Keratinocyte (primary cell): ENCODE data around the gene TMCC1. TPM values are rescaled to one million over a fixed set of nuclear protein-coding genes. Genes with fewer than 3 reads are reported as not detected.

ENCODE experiments used
- DNase-seq: peaks from one replicate; pipeline ENCODE4 v3.0.0-alpha.2; 2011; ENCODE audit warnings: low read depth, missing footprints, low spot score
- FAIRE-seq: peaks from 2 replicates; lab custom pipeline; 2011; peaks lifted over from hg19 to GRCh38; lab: Jason Lieb, UNC
- H2AFZ ChIP-seq: 2 replicates; pipeline ENCODE4 v1.6.0; 2012; ENCODE audit warnings: low read length, control low read depth, inconsistent platforms; ENCODE audit not compliant: control insufficient read depth
- H3K27ac ChIP-seq: 2 replicates; pipeline ENCODE4 v1.5.1; 2011; ENCODE audit warnings: low read length; ENCODE audit not compliant: control insufficient read depth, insufficient read depth
- H3K27me3 ChIP-seq: 3 replicates; pipeline ENCODE4 v1.6.0; 2011; ENCODE audit warnings: low read length; ENCODE audit not compliant: control insufficient read depth, insufficient read depth; ENCODE audit errors: extremely low read depth
- H3K36me3 ChIP-seq, 2 experiments: 2 replicates in 1 of 2; 3 replicates in 1 of 2; pipeline ENCODE4 v1.5.1; 2011; ENCODE audit warnings: low read length in 2 of 2, mild to moderate bottlenecking in 1 of 2; ENCODE audit not compliant: control insufficient read depth in 2 of 2, insufficient read depth in 2 of 2; ENCODE audit errors: extremely low read depth in 1 of 2
- H3K4me1 ChIP-seq: 3 replicates; pipeline ENCODE4 v1.5.1; 2011; ENCODE audit warnings: low read length; ENCODE audit not compliant: control insufficient read depth, insufficient read depth; ENCODE audit errors: extremely low read depth
- H3K4me2 ChIP-seq: 3 replicates; pipeline ENCODE4 v1.6.0; 2011; ENCODE audit warnings: low read depth, low read length; ENCODE audit not compliant: control insufficient read depth, insufficient read depth; ENCODE audit errors: extremely low read depth
- H3K4me3 ChIP-seq, 3 experiments: fragments of 200-600 bp in 1 of 3; sonication (generic) in 1 of 3; 2 replicates in 2 of 3; 3 replicates in 1 of 3; pipeline ENCODE4 v1.5.1; 2011 to 2016; ENCODE audit warnings: low read length in 3 of 3, mild to moderate bottlenecking in 3 of 3, control low read depth in 2 of 3, inconsistent platforms in 1 of 3, low read depth in 1 of 3, mixed read lengths in 1 of 3, mixed run types in 1 of 3, moderate library complexity in 1 of 3; ENCODE audit not compliant: control insufficient read depth in 2 of 3, insufficient read depth in 2 of 3; ENCODE audit errors: extremely low read depth in 1 of 3
- H3K79me2 ChIP-seq: 2 replicates; pipeline ENCODE4 v1.6.0; 2012; ENCODE audit warnings: low read length; ENCODE audit not compliant: control insufficient read depth, insufficient read depth
- H3K9ac ChIP-seq: 3 replicates; pipeline ENCODE4 v1.6.0; 2011; ENCODE audit warnings: low read length; ENCODE audit not compliant: control insufficient read depth, insufficient read depth; ENCODE audit errors: extremely low read depth
- H3K9me1 ChIP-seq: 3 replicates; pipeline ENCODE4 v1.6.0; 2011; ENCODE audit warnings: low read length; ENCODE audit not compliant: control insufficient read depth, insufficient read depth; ENCODE audit errors: extremely low read depth
- H3K9me3 ChIP-seq: 2 replicates; pipeline ENCODE4 v1.5.1; 2012; ENCODE audit warnings: low read depth, low read length; ENCODE audit not compliant: control insufficient read depth
- H4K20me1 ChIP-seq: 3 replicates; pipeline ENCODE4 v1.6.0; 2011; ENCODE audit warnings: low read length; ENCODE audit not compliant: control insufficient read depth, insufficient read depth; ENCODE audit errors: extremely low read depth
- CTCF ChIP-seq, 3 experiments: IDR thresholded peaks in 1 of 3; conservative IDR thresholded peaks in 1 of 3; optimal IDR thresholded peaks in 1 of 3; 2 replicates in 2 of 3; 3 replicates in 1 of 3; pipeline versions ENCODE3 to v1.5.1; 2011; ENCODE audit warnings: low read length in 3 of 3, mild to moderate bottlenecking in 3 of 3, moderate library complexity in 2 of 3, control low read depth in 1 of 3, inconsistent platforms in 1 of 3; ENCODE audit not compliant: insufficient read depth in 2 of 3; ENCODE audit errors: extremely low read depth in 1 of 3
- EZH2 ChIP-seq: IDR thresholded peaks from one replicate; pipeline ENCODE4 v1.6.1; 2012; ENCODE audit warnings: inconsistent platforms, mild to moderate bottlenecking, low read length, moderate library complexity
- dilution Hi-C: fragments of 300-500 bp; cut with MboI; formaldehyde crosslinking; loops from one replicate; pipeline ENCODE4 v1.7.0; 2020; ENCODE audit warnings: low sequenced_read_pairs; ENCODE audit not compliant: extremely low pct_ligation_motif_present
- polyA plus RNA-seq, 5 experiments: library from polyadenylated mRNA; depleted of rRNA in 3 of 5; stranded (reverse) in 3 of 5; stranded (forward) in 1 of 5; unstranded in 1 of 5; fragments of >200 nt; gene quantifications; 1 replicate in 1 of 5; 2 replicates in 3 of 5; 3 replicates in 1 of 5; pipeline versions ENCODE4 v1.2.1 to v1.2.3, GENCODE V29; 2011 to 2012; ENCODE audit warnings: missing spikeins in 2 of 5, low read depth in 1 of 5, low replicate concordance in 1 of 5

Gene TMCC1
- polyA plus RNA-seq, 1 donor (not counting 4 experiments of a cell fraction or from before 2014, with no cell fraction given) = 27.7 TPM

GRCh38 chr3:129897026-129897425 is 3.5 kb upstream of the TMCC1 start:
- TF ChIP-seq EZH2 (no peak), CTCF (optimal IDR thresholded peaks at IDR 0.05 in 1 of 3, IDR thresholded peaks at IDR 0.05 in 1 of 3, conservative IDR thresholded peaks at IDR 0.05 in 1 of 3; ENCODE audit: extremely low read depth in 1 of 3, insufficient read depth in 2 of 3, low read length in 3 of 3) (no peak)
- Histone ChIP-seq H3K27me3 (no peaks in the 10 kb centered on the region), H3K4me1 (peaks cover 8% of the 10 kb centered on the region), H3K9me1 (no peaks in the 10 kb centered on the region), H3K4me2 (no peak overlapping the region), H3K9me3 (no peaks in the 10 kb centered on the region), H3K27ac (no peak overlapping the region), H3K36me3 (no peaks in the 10 kb centered on the region), H3K4me3 (no peak overlapping the region), H3K9ac (no peak overlapping the region), H3K79me2 (peaks cover 11% of the 10 kb centered on the region), H4K20me1 (no peaks in the 10 kb centered on the region), H2AFZ (peak overlapping the region; percentile 50)
- dilution Hi-C loops = no loop called here
- no peak for DNase-seq
- FAIRE-seq = no peak

- Histone ChIP-seq H3K36me3 (no peaks in the 10 kb centered on the region), H3K79me2 (peaks cover 33% of the 10 kb centered on the region), H3K9ac (peak overlapping the region; percentile 97), H3K4me2 (peak overlapping the region; percentile 94), H3K4me1 (peaks cover 21% of the 10 kb centered on the region), H3K9me3 (no peaks in the 10 kb centered on the region), H4K20me1 (no peaks in the 10 kb centered on the region), H3K4me3 (peak overlapping the region; percentile 85 to 92 (median 87)), H3K27me3 (no peaks in the 10 kb centered on the region), H3K9me1 (peaks cover 2% of the 10 kb centered on the region), H2AFZ (peak overlapping the region; percentile 87), H3K27ac (peak overlapping the region; percentile 91)
- dilution Hi-C loops = no loop called here
- FAIRE-seq (no peak), DNase-seq (no peak)
- TF ChIP-seq EZH2 (no peak), CTCF (optimal IDR thresholded peaks at IDR 0.05 in 1 of 3, IDR thresholded peaks at IDR 0.05 in 1 of 3, conservative IDR thresholded peaks at IDR 0.05 in 1 of 3; ENCODE audit: extremely low read depth in 1 of 3, insufficient read depth in 2 of 3, low read length in 3 of 3) (peak in 2 of 3 experiments; percentile 3 to 11)
These were observed 492 bp downstream of the TMCC1 start for GRCh38 chr3:129892857-129893580.
